ENCODE data around the gene CNTNAP4. TPM values are rescaled to one million over a fixed set of nuclear protein-coding genes. Genes with fewer than 3 reads are reported as not detected.

The CNTNAP4 gene
- total RNA-seq, 1 donor from 2014 or later, result not detected

- intact Hi-C loops (cut with DNase I), result no loop called here
- no peak for DNase-seq
- ATAC-seq (ENCODE audit: poor library complexity), result no peak
Observed at GRCh38 chr16:76378020-76378419, 100.8 kb downstream of the CNTNAP4 start.

GRCh38 chr16:76381096-76381495 lies 103.9 kb downstream of the CNTNAP4 start:
- intact Hi-C loops (cut with DNase I), result no loop called here
- no peak for DNase-seq
- no peak for ATAC-seq (ENCODE audit: poor library complexity)

- intact Hi-C loops (cut with DNase I), result no loop called here
- DNase-seq (no peak), ATAC-seq (ENCODE audit: poor library complexity) (no peak)
Observed at GRCh38 chr16:76385601-76386230, 108.5 kb downstream of the CNTNAP4 start.

DNA sequence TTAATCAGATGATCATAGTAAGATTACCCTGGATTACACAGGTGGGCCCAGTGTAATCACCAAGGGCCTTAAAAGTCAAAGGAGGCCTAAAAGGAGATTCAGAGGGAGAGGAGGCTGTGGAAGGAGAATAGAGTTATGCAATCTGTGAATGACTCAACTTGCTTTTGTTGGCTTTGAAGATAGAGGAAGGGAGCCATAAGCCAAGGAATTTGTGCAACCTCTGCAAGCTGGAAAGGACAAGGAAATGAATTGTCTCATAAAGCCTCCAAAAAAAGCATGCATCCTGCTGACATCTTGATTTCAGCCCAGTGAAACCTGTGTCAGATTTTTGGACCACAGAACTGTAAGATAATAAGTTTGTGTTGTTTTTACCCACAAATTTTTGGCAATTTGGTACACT lies 109.6 kb downstream of the CNTNAP4 start:
- intact Hi-C loops (cut with DNase I), result no loop called here
- DNase-seq (no peak), ATAC-seq (ENCODE audit: poor library complexity) (peak; percentile 93)

- intact Hi-C loops (cut with DNase I), result no loop called here
- ATAC-seq (ENCODE audit: poor library complexity) (no peak), DNase-seq (no peak)
Observed at GRCh38 chr16:76387994-76388393, 110.8 kb downstream of the CNTNAP4 start.

DNA sequence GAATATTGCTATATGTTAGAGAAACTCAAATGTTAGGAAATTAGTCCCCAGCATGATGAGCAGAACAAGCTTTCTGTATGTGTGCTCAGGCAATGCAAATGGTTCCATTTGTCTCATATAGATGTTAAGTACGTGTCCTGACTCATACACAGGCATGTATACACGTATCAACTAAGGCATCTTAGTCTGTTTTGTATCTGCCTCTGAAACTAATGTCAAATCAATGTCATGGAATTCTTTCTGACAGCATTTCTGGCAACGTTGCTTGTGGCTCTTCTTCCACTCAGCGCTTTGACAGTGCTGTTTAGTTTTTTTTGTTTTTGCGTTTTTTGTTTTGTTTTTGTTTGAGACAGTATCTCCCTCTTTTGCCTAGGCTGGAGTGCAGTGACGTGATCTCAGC lies 111.9 kb downstream of the CNTNAP4 start:
- no peak for DNase-seq
- no peak for ATAC-seq (ENCODE audit: poor library complexity)

GRCh38 chr16:76390476-76390875 lies 113.3 kb downstream of the CNTNAP4 start:
- DNase-seq (no peak), ATAC-seq (ENCODE audit: poor library complexity) (no peak)
- intact Hi-C loops (cut with DNase I), result no loop called here

More for the DNA sequence above, 111.9 kb downstream of the CNTNAP4 start:
- intact Hi-C loops (cut with DNase I), result no loop called here

DNA sequence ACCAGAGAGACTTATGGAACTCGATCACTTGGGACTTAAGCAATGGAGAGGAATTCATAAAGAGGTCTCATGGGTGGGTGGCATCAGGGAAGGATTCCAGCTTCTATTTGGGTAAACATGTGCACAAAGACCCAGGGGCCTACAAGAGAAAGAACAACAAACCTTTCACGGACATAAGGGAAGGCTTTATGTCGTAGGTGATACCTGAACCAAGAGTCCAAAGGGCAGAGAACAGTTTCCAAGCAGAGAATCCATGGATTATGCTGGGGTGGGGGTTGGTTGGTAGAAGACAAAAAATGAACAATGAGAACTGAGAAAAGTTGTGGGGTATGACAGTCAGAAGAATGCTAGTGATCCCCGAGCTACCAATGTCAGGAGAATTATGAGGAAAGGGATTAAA lies 119.8 kb downstream of the CNTNAP4 start:
- intact Hi-C loops (cut with DNase I), result no loop called here
- no peak for ATAC-seq (ENCODE audit: poor library complexity)

GRCh38 chr16:76409706-76410105 lies 132.5 kb downstream of the CNTNAP4 start:
- ATAC-seq (ENCODE audit: poor library complexity), result no peak
- no peak for DNase-seq
- intact Hi-C loops (cut with DNase I), result no loop called here

More for the DNA sequence above, 119.8 kb downstream of the CNTNAP4 start:
- DNase-seq, result no peak

- DNase-seq (no peak), ATAC-seq (ENCODE audit: poor library complexity) (no peak)
- intact Hi-C loops (cut with DNase I), result no loop called here
Observed at GRCh38 chr16:76421571-76421970, 144.4 kb downstream of the CNTNAP4 start.

- DNase-seq (no peak), ATAC-seq (ENCODE audit: poor library complexity) (no peak)
- intact Hi-C loops (cut with DNase I), result no loop called here
Observed at GRCh38 chr16:76428858-76429257, 151.7 kb downstream of the CNTNAP4 start.

- no peak for DNase-seq
- intact Hi-C loops (cut with DNase I), result no loop called here
- no peak for ATAC-seq (ENCODE audit: poor library complexity)
Observed at GRCh38 chr16:76441391-76441790, 164.2 kb downstream of the CNTNAP4 start.

DNA sequence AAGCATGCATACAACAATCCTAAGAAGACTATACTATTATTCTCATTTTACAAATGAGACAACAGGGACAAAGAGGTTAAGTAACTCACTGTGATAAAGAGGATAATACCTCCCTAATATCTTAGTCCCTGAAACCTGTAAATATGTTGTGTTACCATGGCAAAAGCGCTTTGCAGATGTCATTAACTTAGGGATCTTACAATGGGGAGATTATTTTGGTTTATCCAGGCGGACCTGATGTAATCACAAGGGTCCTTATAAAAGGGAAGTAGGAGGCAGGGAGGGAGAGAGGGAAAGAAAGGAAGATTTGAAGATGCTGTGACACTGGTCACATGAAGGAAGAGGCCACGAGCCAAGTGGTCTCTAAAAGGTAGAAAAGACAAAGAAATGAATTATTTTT lies 164.7 kb downstream of the CNTNAP4 start:
- intact Hi-C loops (cut with DNase I), result no loop called here
- DNase-seq (no peak), ATAC-seq (ENCODE audit: poor library complexity) (no peak)

DNA sequence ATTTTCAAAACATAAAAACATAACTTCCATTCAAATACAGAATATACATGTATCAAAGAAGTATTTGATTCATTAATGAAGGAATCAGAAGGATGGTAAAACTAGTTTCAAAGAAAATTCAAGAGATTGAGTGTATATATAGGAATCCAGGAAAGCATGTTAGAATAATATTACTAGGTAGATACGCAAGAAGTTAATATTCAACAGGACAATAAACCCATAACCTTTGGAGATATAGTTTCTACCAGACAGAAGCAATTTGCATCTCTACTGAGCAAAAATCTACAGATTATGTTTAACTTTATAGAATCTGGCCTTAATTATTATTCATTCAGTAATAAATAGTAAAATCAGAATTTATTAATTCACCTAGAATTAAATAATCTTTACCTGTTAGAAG lies 166.8 kb downstream of the CNTNAP4 start:
- DNase-seq (no peak), ATAC-seq (ENCODE audit: poor library complexity) (no peak)
- intact Hi-C loops (cut with DNase I), result no loop called here

DNA sequence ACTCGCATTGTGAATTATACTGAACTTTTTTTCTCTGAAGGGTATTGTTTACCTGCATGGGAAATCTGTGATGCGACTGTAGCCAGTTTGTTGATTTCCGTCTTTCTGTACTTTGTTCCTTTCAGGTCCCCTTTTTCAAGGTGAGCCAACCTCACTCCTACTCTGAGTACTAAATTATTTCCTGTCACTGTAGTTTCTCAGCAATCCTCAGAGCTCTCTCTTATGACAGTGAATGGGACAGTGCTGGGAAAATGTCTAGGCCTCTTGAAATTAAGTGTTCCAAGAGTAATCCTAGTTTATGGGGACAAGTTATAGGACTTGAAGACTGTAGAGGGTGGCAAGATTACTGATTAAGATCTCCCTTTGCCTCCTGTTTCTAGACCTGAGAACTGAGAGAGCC lies 167.6 kb downstream of the CNTNAP4 start:
- intact Hi-C loops (cut with DNase I), result no loop called here
- DNase-seq (no peak), ATAC-seq (ENCODE audit: poor library complexity) (no peak)

GRCh38 chr16:76445815-76446214 lies 168.6 kb downstream of the CNTNAP4 start:
- intact Hi-C loops (cut with DNase I), result no loop called here
- ATAC-seq (ENCODE audit: poor library complexity) (no peak), DNase-seq (no peak)

GRCh38 chr16:76446251-76446650 lies 169.1 kb downstream of the CNTNAP4 start:
- no peak for ATAC-seq (ENCODE audit: poor library complexity)
- intact Hi-C loops (cut with DNase I), result no loop called here
- DNase-seq, result no peak

DNA sequence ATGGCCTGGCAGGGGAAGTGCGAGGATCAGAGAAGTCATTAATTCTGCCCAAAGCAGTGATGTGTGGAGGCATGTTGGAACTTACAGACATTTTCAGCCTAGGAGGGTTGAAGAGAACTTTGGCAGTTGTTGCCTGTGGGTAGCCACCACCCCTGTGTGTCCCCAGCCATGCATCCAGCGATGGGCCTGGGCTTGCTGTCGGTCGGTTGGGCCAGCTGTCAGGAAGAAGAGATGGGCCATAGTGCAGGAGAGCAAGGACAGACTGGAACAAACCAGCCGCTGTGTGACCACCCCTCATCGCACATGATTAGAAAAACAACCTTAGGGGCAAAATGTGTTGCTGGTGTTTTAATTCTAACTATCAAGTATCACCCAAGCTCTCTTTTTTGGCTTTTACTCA lies 173.7 kb downstream of the CNTNAP4 start:
- DNase-seq, result no peak
- intact Hi-C loops (cut with DNase I), result no loop called here
- ATAC-seq (ENCODE audit: poor library complexity), result no peak

- ATAC-seq (ENCODE audit: poor library complexity) (no peak), DNase-seq (no peak)
- intact Hi-C loops (cut with DNase I), result no loop called here
Observed at GRCh38 chr16:76455257-76455656, 178.1 kb downstream of the CNTNAP4 start.

DNA sequence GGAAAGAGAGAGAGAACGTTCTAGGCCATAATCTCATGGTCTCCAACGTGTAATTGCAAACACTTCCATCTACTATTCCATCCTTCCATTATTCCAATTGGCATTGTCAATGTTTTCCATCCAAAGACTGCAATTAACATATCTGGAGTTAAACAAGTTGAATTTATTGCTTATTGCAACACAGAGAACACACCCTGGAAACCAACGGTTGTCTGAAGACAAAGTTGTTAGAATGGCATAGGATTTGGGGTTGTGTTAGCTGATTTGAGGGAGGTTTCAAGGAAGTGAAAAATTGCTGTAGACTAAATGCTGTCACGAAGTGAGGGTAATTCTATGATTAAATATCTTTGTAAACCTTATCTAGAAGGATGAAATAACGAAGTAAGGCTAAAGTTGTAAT lies 178.8 kb downstream of the CNTNAP4 start:
- intact Hi-C loops (cut with DNase I), result no loop called here
- ATAC-seq (ENCODE audit: poor library complexity), result no peak
- DNase-seq, result no peak

- no peak for ATAC-seq (ENCODE audit: poor library complexity)
- intact Hi-C loops (cut with DNase I), result no loop called here
- no peak for DNase-seq
Observed at GRCh38 chr16:76459111-76459510, 181.9 kb downstream of the CNTNAP4 start.
